HFF-Myc (cell line): ENCODE measurements around the gene WDR48.
A peak's percentile ranks its signal among the peaks of the same experiment; 100 is the strongest.
"Not testable (repeated sequence)": the region's sequence is repeated elsewhere in the genome, so short reads cannot be mapped to it uniquely, and the experiment has no call there.

Experiments used
- DNase-seq: peaks from one replicate; pipeline ENCODE4 v3.0.0-alpha.2; 2011; ENCODE audit warnings: low read depth; ENCODE audit errors: extremely low read depth
- H3K4me3 ChIP-seq: replicated peaks from 2 replicates; pipeline ENCODE4 v1.5.1; 2011; ENCODE audit warnings: low read depth, mild to moderate bottlenecking, control low read depth, low read length
- CTCF ChIP-seq: IDR thresholded peaks from 2 replicates; pipeline ENCODE4 v1.5.1; 2012; ENCODE audit warnings: mild to moderate bottlenecking, low read depth, low read length, control low read depth; ENCODE audit errors: missing control alignments

Gene WDR48

DNA sequence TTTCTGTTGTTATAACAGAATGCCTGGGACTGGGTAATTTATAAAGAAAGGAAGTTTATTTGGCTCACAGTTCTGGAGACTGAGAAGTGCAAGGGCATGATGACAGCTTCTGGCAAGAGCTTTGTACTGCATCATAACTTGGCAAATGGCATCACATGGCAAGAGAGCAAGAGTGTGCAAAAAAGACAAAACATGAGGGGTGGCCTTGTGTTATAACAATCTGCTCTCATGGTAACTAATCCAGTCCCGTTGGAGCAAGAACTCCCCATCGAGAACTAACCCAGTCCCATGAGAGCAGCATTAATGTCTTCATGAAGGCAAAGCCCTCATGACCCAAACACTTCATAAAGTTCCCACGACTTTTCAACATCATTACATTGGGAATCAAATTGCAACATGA, 23.3 kb upstream of the WDR48 start:
- H3K4me3 ChIP-seq: no peak overlapping the region
- no peak for TF ChIP-seq CTCF
- no peak for DNase-seq

DNA sequence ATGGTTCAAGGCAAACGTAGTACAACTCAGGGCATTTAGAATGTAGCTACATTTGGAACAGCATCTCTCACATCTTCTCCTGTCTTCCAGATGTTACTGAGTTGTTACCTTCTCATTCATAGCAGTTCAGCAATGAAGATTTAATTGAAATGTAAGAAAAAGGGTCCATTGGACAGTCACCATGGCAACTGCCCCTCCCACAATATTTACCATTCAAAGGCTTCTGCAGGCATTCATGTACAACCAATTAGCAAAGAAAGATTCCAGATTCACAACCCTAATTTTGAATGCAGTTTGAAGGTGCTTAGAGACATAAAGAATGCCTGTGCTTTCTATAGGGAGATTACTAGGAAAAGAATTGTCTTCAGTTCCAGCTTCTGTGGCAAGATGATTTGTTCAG, 22.3 kb upstream of the WDR48 start:
- H3K4me3 ChIP-seq: no peak overlapping the region
- no peak for TF ChIP-seq CTCF
- DNase-seq: no peak

- H3K4me3 ChIP-seq: no peak overlapping the region
- no peak for DNase-seq
- no peak for TF ChIP-seq CTCF
Observed at GRCh38 chr3:39038165-39038564, 13.7 kb upstream of the WDR48 start.

- DNase-seq: no peak
- no peak overlapping the region for H3K4me3 ChIP-seq
- no peak for TF ChIP-seq CTCF
Observed at GRCh38 chr3:39050029-39050428, 1.8 kb upstream of the WDR48 start.

GRCh38 chr3:39052583-39052982, 767 bp downstream of the WDR48 start:
- no peak for TF ChIP-seq CTCF
- no peak for DNase-seq

GRCh38 chr3:39053696-39054095, 1.9 kb downstream of the WDR48 start:
- TF ChIP-seq CTCF: no peak
- DNase-seq: no peak
- no peak overlapping the region for H3K4me3 ChIP-seq

More at GRCh38 chr3:39052583-39052982, 767 bp downstream of the WDR48 start:
- H3K4me3 ChIP-seq: peak overlapping the region; percentile 79

DNA sequence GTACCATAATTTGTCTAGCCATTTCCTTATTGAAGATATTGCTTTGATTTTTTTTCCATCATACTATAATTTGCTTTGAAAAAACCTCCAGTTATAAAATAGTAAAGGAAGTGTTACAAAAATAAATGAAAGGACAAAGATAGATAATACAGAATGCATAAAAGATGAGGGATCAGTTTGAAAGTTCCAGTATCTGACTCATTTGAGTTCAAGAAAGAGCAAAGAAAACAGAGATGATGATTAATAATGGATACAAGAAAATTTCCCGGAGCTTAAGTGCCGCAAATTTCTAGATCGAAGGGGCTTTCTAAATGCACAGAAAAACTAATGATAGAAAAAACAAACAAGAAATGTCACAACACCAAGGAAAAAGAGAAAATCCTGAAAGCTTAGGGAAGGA, 4.3 kb downstream of the WDR48 start:
- H3K4me3 ChIP-seq: no peak overlapping the region
- TF ChIP-seq CTCF: no peak
- DNase-seq: no peak

GRCh38 chr3:39061228-39061627, 9.4 kb downstream of the WDR48 start:
- not testable (repeated sequence) for H3K4me3 ChIP-seq, DNase-seq
